Left lobe of liver (tissue), 2 donors: ENCODE results near the gene KCNQ4. TPM values are rescaled to one million over a fixed set of nuclear protein-coding genes. Genes with fewer than 3 reads are reported as not detected.
A peak's percentile ranks its signal among the peaks of the same experiment; 100 is the strongest.

Experiments used
- ATAC-seq: fragments of 200-7000 bp; cut with Tn5 transposase; one replicate; pipeline ENCODE4 v1.9.1; 2020; ENCODE audit warnings: mild to moderate bottlenecking, moderate library complexity
- DNase-seq: peaks from one replicate; pipeline ENCODE4 v3.0.0-alpha.2; 2020; ENCODE audit warnings: low spot score
- total RNA-seq: library from RNA; stranded (reverse); gene quantifications from one replicate; pipeline ENCODE4 v1.2.1, GENCODE V29; 2021
- donor health status: DM: no; HTN: no; CAD: no; lungs with moderate emphysema.
- donor health status: DM: no; HTN: yes; CAD: no.

KCNQ4 gene
- total RNA-seq, 1 donor from 2014 or later, result 0.20 TPM

GRCh38 chr1:40856116-40856515 lies 72.5 kb downstream of the KCNQ4 start:
- DNase-seq (no peak), ATAC-seq (no peak)

DNA sequence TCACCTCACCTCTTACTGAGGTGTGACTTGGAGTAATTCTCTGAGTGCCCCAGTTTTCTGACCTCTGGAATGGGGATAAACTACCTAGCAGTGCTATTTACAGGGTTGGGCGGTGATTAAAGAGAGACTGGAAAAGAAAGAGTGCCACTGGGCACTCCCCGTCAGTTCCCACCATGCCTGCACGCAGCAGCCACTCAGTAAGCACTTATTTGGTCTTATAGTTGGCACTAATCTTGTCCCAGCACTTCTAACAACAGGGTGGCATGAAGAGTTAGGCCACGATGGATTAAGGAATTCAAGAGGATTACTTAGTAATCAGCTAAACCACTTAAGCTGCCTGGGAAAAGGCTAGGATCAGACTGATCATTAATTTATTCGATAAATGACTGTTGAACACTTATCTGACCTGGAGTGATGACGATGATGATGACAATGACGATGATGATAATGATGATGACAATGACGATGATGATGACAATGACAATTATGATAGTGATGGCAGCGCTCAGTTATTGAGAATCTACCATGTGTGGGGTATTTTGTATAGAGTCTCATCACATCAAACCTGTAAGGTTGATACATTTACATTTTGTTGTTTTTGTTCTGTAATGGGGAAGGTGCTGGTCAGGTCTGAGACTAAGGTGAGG lies 73.2 kb downstream of the KCNQ4 start:
- no peak for DNase-seq
- ATAC-seq, result no peak

DNA sequence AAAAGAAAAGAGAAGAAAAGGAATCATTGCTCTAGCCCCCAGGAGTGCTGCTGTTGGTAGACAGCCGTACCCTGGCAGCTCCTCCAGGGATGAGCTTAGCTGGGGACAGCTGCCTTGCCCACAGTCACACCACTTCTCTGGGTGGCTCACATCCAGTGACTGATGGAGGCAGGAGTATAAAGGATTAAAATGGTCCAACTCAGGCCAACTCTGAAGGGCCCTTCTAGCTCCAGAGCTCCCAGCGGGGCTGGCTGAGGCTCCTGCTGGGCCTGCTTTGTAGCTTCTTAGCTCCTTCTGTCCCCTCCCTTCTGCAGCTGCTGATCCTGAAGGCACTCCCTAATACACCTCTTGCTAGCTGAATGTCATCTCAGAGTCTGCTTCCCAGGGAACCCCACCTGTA lies 74.2 kb downstream of the KCNQ4 start:
- ATAC-seq (no peak), DNase-seq (no peak)

DNA sequence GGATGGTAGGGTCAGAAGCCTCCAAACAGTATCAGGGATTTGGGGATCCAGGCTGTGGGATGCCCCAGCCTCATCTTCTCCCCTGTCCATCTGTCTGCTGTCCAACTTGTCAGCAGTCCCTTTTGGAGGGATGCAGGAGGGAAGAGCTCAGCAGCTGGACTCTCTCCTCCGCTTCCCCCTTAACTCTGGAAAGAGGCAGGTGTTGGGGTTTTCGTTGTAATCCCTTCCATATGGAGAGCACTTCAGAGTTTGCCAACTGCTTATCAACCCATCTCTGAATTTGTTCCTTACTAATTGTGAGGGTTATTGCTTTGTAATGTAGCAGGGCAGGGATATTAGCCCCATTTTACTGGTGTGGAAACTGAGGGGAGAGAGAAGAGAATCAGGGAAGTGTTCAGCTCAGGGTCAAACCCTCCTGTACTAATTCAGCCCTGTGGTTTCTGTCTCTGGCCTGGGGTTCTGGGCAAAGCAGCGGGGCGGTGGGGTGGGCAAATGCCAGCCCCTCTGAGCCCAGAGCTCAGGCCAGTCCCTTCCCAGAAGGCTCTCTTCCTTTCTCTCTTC lies 75.3 kb downstream of the KCNQ4 start:
- DNase-seq, result no peak
- no peak for ATAC-seq

DNA sequence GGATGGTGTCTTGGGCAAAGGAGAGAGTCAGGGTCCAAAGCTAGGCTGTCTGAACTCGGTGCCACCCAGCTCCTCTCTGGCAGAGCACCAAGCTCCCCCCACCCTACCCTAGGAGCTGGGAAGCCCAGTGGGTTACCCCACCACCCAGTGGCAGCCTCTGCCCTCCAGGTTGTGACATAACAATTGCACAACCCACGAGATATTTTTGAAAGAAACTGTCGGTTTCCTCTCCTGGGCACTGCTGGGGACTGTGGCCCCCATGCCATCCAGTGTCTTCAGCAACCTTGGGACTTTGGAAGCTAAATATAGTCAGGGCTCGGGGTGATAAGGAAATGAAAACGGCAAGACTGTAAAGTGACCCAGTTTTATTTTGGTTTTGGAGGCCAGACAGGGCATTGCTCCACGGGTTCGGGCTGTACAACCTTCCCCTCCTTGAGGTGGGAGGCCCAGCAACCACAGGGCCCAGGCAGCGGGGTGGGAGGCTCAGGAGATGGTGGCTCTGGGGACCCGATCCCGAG lies 77.2 kb downstream of the KCNQ4 start:
- DNase-seq (peak; percentile 78), ATAC-seq (peak; percentile 32)

- peak; percentile 65 for ATAC-seq
- DNase-seq, result peak; percentile 87
Measured at GRCh38 chr1:40861224-40862003, 77.8 kb downstream of the KCNQ4 start.

- ATAC-seq (peak; percentile 90), DNase-seq (peak; percentile 99)
Measured at GRCh38 chr1:40862008-40862863, 78.6 kb downstream of the KCNQ4 start, which contains the start of gene CITED4. TSS of gene CITED4 (minus strand) at chr1:40862363. CDS start at chr1:40862127, 236 bp downstream.

- no peak for DNase-seq
- ATAC-seq, result peak; percentile 34
Measured at GRCh38 chr1:40868051-40868723, 84.6 kb downstream of the KCNQ4 start.

- DNase-seq (no peak), ATAC-seq (no peak)
Measured at GRCh38 chr1:40870135-40870728, 86.6 kb downstream of the KCNQ4 start.

- ATAC-seq (no peak), DNase-seq (no peak)
Measured at GRCh38 chr1:40872276-40872675, 88.7 kb downstream of the KCNQ4 start.

GRCh38 chr1:40873863-40874472 lies 90.4 kb downstream of the KCNQ4 start:
- ATAC-seq (no peak), DNase-seq (no peak)

DNA sequence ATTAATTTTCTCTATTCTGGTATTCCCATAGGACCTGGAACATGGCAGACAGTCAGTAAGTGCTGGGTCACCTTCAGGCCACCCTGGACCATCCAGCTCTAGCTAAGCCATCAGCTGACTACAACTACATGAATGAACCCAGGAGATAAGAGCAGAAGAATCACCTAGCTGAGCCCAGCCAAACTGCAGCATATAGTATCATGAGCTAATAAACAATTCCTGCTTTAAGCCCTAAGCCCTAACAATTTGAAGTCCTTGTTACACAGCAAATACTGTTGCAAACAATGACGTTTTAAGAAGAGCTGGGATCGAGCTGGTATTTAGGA lies 92.8 kb downstream of the KCNQ4 start:
- ATAC-seq (no peak), DNase-seq (no peak)

- ATAC-seq, result no peak
- no peak for DNase-seq
Measured at GRCh38 chr1:40876891-40877290, 93.3 kb downstream of the KCNQ4 start.

GRCh38 chr1:40877698-40878097 lies 94.1 kb downstream of the KCNQ4 start:
- ATAC-seq, result peak; percentile 40
- DNase-seq, result no peak

GRCh38 chr1:40878906-40879305 lies 95.3 kb downstream of the KCNQ4 start:
- ATAC-seq (no peak), DNase-seq (no peak)

GRCh38 chr1:40879482-40880175 lies 96.0 kb downstream of the KCNQ4 start:
- DNase-seq, result no peak
- ATAC-seq, result no peak

DNA sequence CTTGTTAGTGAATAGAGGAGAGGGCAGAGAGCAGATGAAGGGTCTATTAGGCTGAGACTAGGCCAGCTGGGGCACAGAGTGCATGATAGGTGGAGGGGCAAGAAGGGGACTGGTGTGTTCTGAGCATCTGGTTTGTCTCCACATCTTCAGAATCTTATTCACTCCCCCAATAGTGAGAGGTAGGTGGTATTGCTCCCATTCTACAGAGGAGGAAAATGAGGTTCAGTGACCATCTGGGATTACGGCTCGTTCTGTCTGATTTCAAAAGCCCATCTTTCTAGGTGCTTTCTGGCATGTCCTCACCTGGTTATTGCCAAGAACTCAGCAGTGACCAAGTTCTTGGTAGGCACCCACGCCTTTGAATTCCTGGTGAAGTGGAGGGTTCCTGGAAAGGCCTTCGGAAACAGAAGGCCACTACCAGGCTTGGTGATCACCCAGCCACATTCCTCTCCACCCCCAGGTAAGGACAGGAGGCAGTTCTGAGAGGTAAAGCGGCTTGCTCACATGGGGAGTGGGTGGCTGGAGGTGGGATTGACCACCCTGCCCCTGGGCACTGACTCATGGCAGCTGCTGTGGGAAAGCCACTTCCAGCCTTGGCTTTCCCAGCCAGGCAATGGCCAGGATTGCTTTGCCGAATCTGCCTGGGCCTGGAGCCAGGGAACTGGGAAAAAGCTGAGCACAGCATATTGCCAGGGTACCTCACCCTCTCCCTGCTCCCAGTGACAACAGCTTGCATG lies 97.4 kb downstream of the KCNQ4 start:
- DNase-seq (peak; percentile 62), ATAC-seq (peak; percentile 88)

DNA sequence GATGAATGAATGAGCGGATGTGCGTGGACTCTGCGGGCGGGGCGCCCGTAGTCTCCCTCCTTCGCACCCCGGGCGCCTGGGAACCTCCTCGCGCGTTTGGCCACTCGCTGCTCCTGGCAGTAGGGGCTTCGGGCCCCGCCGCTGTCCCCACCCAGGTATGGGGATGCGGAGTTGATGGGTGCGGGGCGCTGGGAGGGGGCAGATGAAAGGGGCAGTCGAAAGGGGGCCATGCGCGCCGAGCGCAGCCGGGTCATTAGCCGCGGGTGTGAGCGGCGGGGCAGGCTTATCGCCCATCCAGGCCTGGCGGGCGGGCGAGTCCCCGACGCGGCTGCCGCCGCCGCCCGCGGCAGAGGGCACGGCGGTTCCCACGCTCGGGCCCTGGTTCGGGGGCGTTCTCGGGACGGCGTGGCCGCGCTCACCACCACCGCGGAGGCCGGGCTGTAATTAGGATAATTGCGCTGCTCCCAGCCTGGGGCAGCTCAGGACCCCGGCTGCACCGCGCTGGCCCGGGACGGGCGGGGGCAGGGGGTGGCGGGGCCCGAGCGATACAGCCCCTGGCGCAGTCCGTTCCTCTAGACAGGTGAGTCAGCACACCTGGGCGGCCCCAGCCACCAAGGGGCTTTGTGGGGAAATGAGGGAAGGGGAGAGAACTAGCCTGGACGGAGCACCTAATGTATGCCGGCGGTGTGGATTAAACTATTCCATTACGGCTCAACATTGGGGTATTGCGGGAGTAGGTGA lies 100.6 kb downstream of the KCNQ4 start:
- no peak for DNase-seq
- no peak for ATAC-seq
